CD4-positive, alpha-beta T cell treated with Interleukin-21 for 1 hour (primary cell): Measurements from ENCODE around the gene SYNE1.
"Not testable (repeated sequence)": the region's sequence is repeated elsewhere in the genome, so short reads cannot be mapped to it uniquely, and the experiment has no call there.

Experiments used
- DNase-seq: peaks from one replicate; pipeline ENCODE4 v3.0.0-alpha.2; 2020

Gene SYNE1

DNA sequence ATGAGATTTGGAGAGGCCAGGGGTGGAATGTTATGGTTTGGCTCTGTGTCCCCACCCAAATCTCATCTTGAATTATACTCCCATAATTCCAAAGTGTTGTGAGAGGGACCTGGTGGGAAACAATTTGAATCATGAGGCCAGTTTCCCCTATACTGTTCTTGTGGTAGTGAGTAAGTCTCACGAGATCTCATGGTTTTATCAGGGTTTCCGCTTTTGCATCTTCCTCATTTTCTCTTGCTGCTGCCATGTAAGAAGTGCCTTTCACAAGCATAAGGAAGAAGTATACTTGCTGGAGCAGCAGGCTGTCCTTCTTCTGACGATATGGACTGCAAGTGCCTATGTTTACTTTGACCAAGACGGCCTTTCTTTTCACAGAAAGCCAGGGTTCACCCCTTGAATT lies 559.2 kb downstream of the SYNE1 start:
- no peak for DNase-seq

DNA sequence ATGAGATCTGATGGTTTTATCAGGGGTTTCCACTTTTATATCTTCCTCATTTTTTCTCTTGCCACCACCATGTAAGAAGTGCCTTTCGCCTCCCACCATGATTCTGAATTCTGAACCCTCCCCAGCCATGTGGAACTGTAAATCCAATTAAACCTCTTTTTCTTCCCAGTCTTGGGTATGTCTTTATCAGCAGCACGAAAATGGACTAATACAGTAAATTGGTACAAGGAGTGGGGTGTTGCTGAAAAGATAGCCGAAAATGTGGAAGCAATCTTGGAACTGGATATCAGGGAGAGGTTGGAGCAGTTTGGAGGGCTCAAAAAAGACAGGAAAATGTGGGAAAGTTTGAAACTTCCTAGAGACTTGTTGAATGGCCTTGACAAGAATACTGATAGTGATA lies 560.9 kb downstream of the SYNE1 start:
- not testable (repeated sequence) for DNase-seq

DNA sequence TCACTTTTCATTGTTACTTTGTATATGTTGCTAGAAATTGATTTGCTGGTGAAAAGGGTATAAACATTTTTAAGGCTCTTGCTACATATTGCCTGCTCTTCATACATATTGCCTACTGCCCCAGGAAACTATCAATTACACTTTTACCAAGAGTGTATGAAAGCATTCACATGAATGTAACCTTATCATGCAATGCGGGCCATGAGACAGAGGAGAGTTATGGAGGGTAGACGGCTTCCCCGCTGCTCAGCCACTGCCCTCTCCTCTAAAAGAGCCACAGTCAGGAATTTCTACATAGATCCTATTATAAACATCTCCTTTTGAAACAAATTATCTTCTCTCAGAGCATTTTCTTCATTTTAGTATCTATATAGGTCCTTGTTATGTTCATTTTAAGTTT lies 565.3 kb downstream of the SYNE1 start:
- no peak for DNase-seq
